Hematopoietic multipotent progenitor cell (in vitro differentiated cells): ENCODE results near the gene PRR20G. TPM values are rescaled to one million over a fixed set of nuclear protein-coding genes. Genes with fewer than 3 reads are reported as not detected.
"Not testable (repeated sequence)": the region's sequence is repeated elsewhere in the genome, so short reads cannot be mapped to it uniquely, and the experiment has no call there.

Experiments
- DNase-seq, 3 donors: peaks; one replicate each; pipeline ENCODE4 v3.0.0-alpha.2; 2011 to 2015; ENCODE audit warnings: low read depth in 2 of 3, low spot score in 2 of 3
- total RNA-seq: library from RNA; depleted of rRNA; stranded (reverse); fragments of >200 nt; gene quantifications from one replicate; pipeline ENCODE4 v1.2.3, GENCODE V29; 2012

Gene PRR20G
- total RNA-seq, result not detected

DNA sequence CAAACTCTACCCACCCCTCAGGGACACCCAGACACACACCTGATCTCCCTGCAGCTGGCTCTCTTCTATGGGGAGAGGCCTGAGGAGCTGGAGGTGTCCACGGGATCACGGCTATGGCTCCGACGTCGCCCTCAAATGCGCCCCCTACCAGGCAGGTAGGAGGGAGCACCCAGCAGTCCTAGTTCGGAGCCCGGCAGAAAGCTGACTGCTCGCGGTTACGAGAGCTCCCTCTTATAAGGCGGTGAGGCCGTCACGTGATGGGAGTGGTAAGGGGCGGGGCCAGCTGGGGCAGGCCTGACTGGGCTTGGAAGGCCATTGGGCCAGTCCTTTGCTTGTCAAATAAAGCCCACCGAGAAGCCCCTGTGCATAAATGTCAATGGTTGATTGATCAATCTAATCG lies at the start of gene PRR20G:
Gene PRR20G, minus strand, starts transcription at position 207 of the 400 bp plus-strand sequence. CDS start 681 bp downstream, outside the sequence.
- no peak for DNase-seq

DNA sequence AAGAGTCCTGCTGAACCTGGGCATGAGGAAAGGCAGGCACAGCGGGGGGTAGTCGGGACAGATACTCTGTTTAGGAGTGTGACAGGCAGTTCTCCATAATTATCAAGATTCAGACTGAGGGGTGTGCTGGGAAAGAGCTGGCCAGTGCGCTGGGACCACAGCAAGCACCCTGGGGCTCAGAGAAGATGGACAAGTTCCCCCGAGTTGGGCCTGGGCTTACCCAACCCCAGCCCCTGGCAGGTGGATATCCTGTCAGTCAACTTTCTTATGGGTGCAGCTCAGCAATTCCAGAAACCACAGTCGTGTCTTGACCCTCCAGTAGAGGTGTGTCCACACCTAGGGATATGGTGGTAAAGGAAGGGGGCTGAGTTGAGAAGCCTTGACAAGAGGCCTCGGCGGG lies 49.2 kb upstream of the PRR20G start:
- no peak for DNase-seq

DNA sequence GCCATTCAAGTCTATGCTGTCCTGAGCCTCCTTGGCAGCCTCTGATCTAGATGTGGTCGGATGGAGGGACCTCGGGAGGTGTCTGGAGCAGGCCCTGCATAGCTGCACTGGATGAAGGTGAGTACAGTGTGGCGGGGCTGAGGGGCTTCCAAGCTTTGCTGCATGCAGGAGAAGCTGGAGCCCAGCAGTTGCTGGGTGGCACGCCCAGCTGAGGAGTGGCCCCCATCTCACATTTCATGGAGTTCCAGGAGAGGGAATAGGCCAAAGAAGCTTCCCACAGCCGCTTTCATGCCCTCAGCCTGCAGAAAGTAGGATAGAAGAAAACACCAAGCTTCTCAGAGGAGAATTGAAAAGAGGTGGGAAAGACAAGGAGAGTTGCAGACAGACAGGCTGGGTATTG lies 48.3 kb upstream of the PRR20G start:
- no peak for DNase-seq

DNA sequence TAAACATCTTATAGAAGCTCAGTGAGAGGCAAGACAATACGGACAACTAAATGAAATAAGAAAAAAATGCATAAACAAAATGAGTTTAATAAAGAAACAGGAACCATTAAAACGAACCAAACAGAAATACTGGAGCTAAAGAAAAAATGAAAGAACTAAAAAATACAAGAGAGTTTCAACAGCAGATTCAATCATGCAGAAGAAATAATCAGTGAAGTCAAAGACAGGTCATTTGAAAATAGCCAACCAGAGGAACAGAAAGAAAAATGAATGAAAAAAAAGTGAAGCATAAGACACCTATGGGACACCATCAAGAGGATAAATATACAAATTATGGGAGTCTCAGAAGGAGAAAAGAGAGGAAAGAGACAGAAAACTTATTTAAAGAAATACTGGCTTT lies 42.5 kb upstream of the PRR20G start:
- no peak for DNase-seq

DNA sequence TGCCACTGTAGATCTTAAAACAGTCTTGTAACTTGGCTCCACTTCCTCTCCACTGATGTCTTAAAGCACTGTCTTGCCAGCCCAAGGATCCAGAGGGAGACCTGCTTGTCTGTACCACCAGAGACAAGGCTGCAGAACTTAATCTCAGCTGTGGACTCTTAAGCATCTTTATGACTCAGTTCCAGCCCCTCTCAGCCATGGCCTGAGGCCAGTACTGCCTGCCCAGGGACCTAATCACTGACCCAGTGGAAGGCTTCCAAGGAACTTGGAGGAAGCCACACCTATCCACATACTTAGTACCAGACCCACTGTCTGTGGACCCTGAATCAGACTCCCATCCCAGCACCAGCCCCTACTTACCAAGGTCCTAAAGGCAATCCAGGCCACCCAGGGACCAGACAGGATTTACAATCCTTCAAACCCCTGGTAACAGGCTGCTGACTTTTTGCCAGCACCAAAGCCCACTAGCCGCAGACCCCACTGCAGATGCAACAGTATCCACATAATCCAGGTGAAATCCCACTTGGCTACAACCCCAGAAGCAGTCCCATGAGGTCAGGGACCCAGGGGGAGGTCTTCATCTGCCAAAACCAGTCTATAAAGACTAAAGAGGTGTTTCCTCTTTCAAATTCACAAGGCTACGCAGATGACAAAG lies 41.9 kb upstream of the PRR20G start:
- no peak for DNase-seq

DNA sequence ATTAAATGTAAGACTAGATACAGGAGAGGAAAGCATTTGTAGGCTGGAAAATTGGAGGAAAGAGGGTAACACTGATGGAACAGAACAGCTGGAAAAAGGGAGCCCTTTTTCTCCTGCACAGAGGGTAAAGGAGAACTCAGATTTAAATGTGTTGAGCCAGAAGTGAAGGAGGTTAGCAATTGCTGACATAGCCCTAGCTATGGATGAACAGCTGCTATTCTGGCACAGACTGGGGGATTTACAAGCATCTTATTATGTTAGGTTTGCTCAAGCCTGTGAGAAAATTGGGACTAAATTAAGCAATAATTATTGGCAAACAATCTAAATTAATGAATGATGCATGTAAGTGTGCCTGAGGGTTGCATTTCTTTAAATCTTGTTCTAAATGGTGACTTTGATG lies 40.6 kb upstream of the PRR20G start:
- no peak for DNase-seq

DNA sequence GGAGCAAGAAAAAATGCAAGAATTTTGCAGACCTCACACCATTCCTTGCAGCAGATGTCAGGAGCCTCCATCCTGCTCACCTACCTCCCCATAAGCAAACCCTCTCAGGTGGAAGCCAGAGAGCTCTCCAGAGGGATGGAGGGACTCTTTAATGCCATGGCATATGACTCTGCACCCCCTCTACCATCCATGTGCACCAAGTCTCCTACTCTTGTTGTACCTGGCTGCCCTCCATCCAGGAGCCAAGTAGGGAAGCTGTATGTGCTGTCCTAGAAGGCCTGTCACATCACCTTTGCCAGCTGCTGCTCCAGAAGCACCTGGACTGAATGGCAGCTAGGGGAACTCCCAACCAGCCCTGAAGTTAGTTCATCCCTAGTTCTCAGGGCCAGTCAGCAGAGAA lies 38.5 kb upstream of the PRR20G start:
- DNase-seq, result no peak

DNA sequence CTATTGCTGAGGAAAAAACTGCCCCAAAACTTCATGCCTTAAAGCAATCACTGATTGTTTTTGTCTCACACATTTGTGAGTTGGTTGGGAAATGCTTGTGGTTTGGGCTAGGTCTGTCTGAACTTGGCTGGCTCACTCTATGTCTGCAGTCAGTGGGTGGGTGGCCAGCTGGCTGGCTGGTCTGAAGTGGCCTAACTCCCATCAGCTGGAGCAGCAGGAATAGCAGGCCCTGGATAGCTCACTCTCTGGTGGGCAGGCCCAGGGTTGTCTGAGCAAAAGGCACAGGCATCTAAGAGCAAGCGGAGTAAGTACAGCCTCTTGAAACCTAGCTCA lies 37.7 kb upstream of the PRR20G start:
- no peak for DNase-seq

DNA sequence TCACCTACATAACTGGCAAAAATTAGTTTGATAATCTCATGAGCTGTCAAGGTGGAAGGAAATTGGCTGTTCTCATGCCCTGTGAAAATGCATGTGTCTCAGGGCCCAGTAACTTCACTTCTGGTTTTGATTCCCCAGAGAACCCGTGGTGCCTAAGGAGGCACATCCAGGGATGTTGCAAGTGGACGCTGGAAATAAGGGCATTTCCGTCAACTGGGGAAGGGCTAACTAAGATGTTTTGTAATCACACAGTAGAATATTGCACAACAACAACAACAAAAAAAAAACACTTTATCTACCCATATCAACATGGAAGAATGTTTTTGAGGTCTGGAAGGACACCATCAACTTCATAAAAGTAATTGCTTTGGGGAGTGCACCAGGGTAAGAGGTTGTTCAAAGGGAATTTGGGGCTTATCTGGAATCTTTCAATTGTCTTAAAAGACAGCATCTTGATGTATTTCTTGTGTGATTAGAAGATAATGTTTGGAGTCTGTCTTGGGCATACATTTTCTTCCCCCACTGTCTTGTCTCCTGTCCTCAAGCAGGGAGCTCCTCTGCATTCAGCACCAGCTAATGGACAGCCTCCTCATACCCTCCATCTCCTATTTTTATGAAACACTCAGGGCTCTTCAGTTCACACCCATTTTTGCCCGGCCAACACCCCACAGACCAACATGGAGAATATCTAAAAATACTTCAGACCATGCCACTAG lies 37.2 kb upstream of the PRR20G start:
- no peak for DNase-seq

DNA sequence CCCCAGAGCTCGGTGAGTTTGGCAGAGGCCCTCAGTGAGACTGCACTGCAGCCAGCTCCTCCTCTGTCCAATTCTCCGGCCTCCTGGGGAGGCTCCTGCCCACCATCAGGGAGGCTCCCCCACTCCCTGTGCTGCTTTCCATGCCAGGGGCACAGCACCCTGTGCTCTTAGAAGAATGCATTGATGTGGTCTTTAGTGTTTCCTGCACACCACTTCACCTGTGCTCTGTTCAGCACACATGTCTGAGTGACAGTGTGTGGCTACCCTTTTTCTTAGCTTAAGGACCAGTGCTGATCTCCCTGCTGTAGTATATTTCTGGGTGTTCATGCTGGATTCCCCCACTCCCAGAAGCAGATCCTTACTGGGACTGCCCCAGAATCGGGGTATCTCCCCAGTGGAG lies 36.2 kb upstream of the PRR20G start:
- no peak for DNase-seq

DNA sequence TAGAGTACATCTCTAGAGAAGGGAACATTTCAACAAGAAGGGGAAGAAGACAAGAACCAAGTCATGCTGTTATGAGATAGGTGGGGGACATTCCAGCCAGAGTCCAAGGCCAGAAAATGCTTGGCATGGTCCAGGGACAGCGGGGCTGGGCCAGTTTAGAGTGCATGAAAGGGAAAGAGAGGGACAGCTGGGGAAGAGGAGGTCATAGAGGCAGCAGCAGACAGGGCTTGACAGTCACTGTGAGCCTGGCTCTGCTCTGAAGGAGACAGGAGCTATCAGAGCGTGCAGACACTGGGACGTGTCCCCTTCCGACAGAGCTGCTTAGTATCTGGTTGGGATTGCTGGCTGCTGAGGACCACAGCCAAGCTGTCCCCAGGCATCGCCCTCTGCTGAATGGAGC lies 35.7 kb upstream of the PRR20G start:
- no peak for DNase-seq

DNA sequence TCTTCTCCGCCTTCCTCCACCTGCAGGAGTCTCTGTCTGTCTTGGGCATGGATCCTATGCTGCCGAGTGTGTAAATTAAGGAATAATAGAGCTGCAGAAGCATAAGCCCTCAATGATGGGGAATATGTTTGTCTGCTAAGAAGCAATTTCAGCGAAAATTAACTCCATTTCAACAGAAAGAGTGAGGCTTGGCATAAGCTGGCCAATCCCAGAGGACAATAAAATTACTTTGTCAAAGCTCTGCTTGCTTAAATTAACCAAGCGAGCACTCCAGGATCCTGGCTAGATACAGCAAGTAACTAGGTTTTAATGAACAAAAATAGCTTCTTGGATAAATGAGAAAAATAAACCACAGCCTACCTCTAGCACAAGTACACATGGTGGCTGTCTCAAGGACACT lies 33.5 kb upstream of the PRR20G start:
- no peak for DNase-seq

DNA sequence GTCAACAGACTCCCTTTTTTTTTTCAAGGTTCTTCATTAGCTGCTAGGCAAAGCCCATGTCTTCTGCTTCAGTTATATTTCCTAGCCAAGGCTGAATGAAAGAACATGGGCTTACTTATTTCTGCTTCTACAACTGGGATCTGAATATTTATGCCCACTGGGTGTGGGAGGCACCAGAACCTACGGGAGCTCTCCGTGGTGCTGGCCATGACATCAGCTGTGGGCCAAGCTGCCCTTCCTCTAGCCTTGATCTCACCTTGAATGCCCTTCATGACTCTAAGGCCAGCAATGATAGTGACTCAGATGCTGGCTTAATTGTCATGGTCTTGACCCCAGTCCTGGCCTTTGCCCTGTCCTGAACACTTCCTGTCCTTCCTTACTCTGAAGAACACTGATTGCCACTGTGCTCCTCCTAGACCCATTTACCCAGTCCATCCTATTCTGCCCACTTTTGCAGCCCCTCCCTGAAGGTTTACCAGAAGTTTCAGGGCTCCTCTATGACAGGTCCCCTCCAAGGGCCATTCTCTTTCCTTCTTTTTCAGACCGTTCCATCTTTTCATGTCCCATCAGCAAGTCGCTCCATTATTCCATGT lies 32.8 kb upstream of the PRR20G start:
- DNase-seq, result no peak

DNA sequence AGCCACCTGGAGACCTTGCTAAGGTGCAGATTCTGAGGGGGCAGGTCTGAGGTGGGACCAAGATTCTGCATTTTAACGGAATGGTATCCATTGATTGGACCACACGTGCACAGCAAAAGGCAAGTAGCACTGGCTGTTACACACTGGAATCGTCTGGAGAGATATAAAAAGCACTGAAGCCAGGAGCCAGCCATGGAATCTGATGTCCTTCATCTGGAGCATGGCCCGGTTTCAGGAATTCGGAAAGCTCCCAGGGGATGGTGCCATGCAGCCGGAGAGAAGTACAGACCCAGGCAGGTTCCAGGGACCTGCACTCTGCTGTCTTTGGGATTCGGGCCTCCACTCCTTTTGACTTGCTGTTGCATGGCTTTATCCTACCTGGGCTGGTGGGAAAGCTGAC lies 28.8 kb upstream of the PRR20G start:
- no peak for DNase-seq

DNA sequence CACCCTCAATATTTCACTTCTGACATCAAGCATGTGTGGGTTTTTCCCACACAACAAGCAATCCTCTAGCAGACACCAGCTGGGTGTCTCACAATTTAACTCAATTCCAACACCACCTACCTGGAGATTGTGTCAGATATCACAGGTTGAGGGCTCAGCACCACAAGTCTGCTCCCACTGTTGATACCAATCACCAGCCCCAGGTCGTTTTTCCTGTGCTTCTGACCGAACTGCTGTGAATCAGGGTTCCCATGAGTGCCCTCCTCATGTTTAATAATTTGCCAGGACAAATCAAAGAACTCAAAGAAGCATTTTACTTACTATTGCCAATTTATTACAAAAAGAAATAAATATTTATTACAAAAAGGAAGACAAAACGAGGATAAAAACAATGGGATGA lies 25.0 kb upstream of the PRR20G start:
- DNase-seq, result no peak

DNA sequence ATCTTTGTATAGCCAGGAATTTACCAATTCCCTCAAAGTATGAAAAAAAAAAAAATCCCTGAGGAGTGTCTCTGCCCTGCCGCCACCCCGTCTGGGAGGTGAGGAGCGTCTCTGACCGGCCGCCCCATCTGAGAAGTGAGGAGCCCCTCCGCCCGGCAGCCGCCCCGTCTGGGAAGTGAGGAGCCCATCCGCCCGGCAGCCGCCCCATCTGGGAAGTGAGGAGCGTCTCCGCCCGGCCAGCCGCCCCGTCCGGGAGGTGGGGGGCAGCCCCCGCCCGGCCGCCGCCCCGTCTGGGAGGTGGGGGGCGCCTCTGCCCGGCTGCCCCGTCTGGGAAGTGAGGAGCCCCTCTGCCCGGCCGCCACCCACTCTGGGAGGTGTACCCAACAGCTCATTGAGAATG lies 21.0 kb upstream of the PRR20G start:
- not testable (repeated sequence) for DNase-seq

DNA sequence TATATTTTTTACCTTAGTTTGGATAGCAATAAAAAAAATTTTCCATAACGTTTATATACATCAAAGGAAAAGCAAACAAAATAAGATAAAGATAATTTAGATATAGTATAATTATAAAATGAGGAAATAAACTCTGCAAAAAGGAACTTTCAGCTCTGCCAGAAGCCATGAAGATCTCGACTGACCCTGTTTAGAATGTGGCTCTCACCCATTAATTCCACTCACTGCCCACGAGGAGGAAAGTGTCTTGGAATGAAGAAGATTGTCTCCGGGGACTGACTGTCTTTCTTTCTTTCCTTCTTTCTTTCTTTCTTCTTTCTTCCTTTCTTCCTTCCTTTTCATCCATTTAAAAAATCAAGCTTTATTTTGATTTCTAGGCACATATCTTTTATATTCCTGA lies 20.1 kb upstream of the PRR20G start:
- DNase-seq, result no peak

DNA sequence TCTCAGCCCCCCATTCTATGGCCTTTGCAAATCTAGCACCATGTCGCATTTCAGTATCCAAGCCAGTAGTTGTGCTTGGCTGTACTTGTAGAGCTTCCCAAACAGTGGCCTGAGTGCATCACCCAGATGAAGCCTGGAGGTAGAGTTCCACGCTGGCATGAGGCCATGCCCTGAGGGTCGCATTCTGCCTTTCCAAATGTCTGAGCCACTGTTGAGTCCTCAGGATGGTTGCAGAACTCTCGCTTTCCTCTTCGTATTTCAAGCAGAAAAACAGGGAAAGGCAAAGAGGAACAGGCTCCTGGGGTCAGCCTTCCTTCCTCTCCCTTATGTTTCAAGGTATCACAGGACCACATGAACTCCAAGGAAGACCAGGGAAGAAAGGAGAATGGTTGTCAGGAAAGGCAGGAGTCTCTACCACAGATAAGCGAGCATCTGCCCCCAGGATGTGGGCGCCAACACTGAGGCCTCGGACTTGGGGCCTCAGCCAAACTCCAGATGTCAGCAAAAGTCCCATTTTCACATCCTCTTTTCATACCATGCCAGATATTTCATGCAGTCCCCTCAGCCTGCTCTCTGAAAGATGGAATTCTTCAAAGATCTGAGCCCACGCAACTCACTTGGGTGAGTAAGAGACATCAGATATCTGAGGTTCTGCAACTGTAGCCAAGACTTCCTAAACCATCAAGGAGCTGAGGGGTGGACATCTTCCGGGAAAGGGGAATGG lies 19.4 kb upstream of the PRR20G start:
- DNase-seq, result no peak

DNA sequence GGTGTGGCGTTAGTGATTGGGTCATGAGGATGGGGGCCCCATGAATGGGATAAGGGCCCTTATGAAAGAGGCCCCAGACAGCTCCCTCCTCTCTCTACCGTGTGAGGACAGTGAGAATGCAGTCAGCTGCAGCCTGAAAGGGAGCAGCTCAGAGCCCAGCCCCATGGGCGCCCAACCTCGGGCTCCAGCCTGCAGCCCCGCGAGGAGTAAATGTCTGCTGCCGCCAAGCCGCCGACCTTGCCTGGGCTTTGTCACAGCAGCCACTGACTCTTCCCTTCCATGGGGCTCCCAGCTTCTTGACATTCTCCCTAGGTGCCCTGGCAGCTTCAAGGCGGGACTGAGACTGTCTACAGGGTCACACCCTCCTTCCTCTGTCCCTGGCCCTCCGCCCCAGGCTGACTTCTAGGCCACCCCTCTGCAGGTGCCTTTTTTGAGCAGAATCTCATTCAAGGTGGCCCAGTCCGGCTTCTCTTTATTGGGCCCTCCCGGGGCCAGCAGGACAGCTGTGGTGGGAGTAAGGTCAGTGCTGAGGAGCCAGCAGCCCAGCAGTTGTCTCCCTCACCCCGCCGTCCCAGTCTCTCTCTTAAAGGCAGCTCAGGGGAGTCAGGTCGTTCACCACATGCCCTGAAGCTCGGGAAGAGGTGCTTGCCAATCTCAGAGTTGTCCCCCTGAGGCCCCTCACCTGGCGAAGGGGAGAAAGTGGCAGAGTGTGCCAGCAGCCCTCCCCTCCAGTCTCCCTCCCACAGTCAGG lies 18.7 kb upstream of the PRR20G start:
- DNase-seq, result no peak

DNA sequence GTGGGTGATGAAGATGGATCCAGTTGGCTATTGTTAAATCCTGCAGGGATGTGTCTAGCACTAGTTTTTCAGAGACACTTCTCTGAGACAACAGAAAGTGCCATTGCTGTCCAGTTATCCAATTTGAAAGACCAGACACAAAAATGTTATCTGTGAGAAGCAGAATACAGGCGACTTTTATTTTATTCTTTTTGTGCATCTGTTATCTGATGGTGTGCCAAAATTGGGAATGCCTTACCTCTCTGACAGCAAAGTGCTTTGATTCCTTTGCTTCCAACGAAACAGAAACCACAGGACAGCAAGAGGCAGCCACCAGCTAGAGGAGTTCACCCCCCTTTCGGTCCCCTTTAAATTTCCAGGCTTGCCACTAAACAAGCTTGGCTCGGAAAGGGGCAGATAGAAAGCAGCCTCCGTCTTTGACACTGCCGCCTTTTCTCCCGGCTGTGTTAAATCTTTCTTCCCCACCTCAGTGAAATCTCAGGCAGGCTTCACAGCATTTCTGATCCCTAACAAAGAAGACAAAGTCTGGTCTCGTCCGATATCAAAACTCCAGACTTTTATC lies 17.7 kb upstream of the PRR20G start:
- no peak for DNase-seq
